CD4-positive, alpha-beta memory T cell (primary cell): ENCODE data around the gene MAP3K3. TPM values are rescaled to one million over a fixed set of nuclear protein-coding genes. Genes with fewer than 3 reads are reported as not detected.

ENCODE experiments used
- CTCF ChIA-PET: fragments of 350-600 bp; sonication (Branson Sonifier 250); formaldehyde crosslinking; loops from one replicate; lab custom pipeline; 2021; ENCODE audit warnings: inconsistent platforms; ENCODE audit not compliant: partially characterized antibody; lab: Charles Lee
- POLR2A ChIA-PET: fragments of 350-600 bp; sonication (Branson Sonifier 250); formaldehyde crosslinking; loops from one replicate; lab custom pipeline; 2021; ENCODE audit not compliant: partially characterized antibody; lab: Charles Lee
- DNase-seq, 5 donors: peaks; one replicate each; pipeline versions ENCODE4 v3.0.0 to v3.0.0-alpha.2; 2020 to 2022; ENCODE audit warnings: mixed read lengths in 1 of 5
- H3K27ac ChIP-seq: one replicate; pipeline ENCODE4 v1.7.0; 2013; ENCODE audit warnings: low read depth, low read length
- H3K27me3 ChIP-seq: 2 replicates; pipeline ENCODE4 v1.7.0; 2013; ENCODE audit warnings: mild to moderate bottlenecking, low read length, moderate library complexity; ENCODE audit not compliant: insufficient read depth
- H3K36me3 ChIP-seq: 2 replicates; pipeline ENCODE4 v1.7.0; 2013; ENCODE audit warnings: mild to moderate bottlenecking, low read length, moderate library complexity; ENCODE audit not compliant: insufficient read depth
- H3K4me1 ChIP-seq: 2 replicates; pipeline ENCODE4 v1.7.0; 2013; ENCODE audit warnings: mild to moderate bottlenecking, low read length, moderate library complexity; ENCODE audit not compliant: insufficient read depth
- H3K4me3 ChIP-seq, 2 donors: one replicate each; pipeline ENCODE4 v1.7.0; 2013; ENCODE audit warnings: low read length in 2 of 2, mild to moderate bottlenecking in 1 of 2
- H3K9me3 ChIP-seq, 2 donors: one replicate each; pipeline ENCODE4 v1.7.0; 2013; ENCODE audit warnings: low read length in 2 of 2, control low read depth in 1 of 2; ENCODE audit not compliant: control insufficient read depth in 1 of 2
- H3K27ac Mint-ChIP-seq, 7 donors: one replicate each; pipeline ENCODE4 v1.8.0; 2020 to 2021; ENCODE audit warnings: mixed read lengths in 7 of 7, mild to moderate bottlenecking in 6 of 7, inconsistent platforms in 3 of 7, moderate library complexity in 3 of 7
- H3K27me3 Mint-ChIP-seq, 2 donors: one replicate each; pipeline ENCODE4 v1.8.0; 2020 to 2021; ENCODE audit warnings: mixed read lengths in 2 of 2
- H3K36me3 Mint-ChIP-seq, 2 donors: one replicate each; pipeline ENCODE4 v1.8.0; 2020 to 2021; ENCODE audit warnings: mixed read lengths in 2 of 2, inconsistent platforms in 1 of 2, mild to moderate bottlenecking in 1 of 2
- H3K4me1 Mint-ChIP-seq, 4 donors: one replicate each; pipeline ENCODE4 v1.8.0; 2020 to 2021; ENCODE audit warnings: mixed read lengths in 4 of 4, mild to moderate bottlenecking in 1 of 4
- H3K4me3 Mint-ChIP-seq, 8 donors: one replicate each; pipeline ENCODE4 v1.8.0; 2020 to 2021; ENCODE audit warnings: mixed read lengths in 8 of 8, mild to moderate bottlenecking in 7 of 8, moderate library complexity in 6 of 8, inconsistent platforms in 3 of 8
- H3K9me3 Mint-ChIP-seq, 8 donors: one replicate each; pipeline ENCODE4 v1.8.0; 2020 to 2021; ENCODE audit warnings: mixed read lengths in 8 of 8, mild to moderate bottlenecking in 5 of 8, inconsistent platforms in 3 of 8, moderate library complexity in 1 of 8
- intact Hi-C: fragments of 100-400 bp; cut with micrococcal nuclease; formaldehyde crosslinking; loops from one replicate; pipeline ENCODE4 v1.15.1; 2023
- polyA plus RNA-seq, 2 donors: library from polyadenylated mRNA; unstranded; fragments of 300-500 nt; fragmentation: Illumina TruSeq; gene quantifications; one replicate each; pipeline ENCODE4 v1.2.3, GENCODE V29; 2021
- total RNA-seq, 2 experiments: library from RNA; stranded (reverse); gene quantifications; one replicate each; pipeline ENCODE4 v1.2.3, GENCODE V29; 2021

MAP3K3 gene
- total and polyA plus RNA-seq, 4 experiments from 2014 or later: 29.5 to 98.8 (median 74.7) TPM

GRCh38 chr17:63588797-63589196 is 33.4 kb upstream of the MAP3K3 start:
- intact Hi-C loops: no loop called here

GRCh38 chr17:63589646-63590045 is 32.6 kb upstream of the MAP3K3 start:
- Mint-ChIP-seq H3K4me1 (peaks cover 12 to 19% (median 12%) of the 10 kb centered on the region in 4 donors), H3K27me3 (no peaks in the 10 kb centered on the region), H3K27ac (peak overlapping the region in 2 of 7 donors; percentile 12 to 82), H3K4me3 (no peak overlapping the region), H3K36me3 (peaks cover 50 to 64% of the 10 kb centered on the region in 2 donors), H3K9me3 (no peaks in the 10 kb centered on the region)
- ChIA-PET CTCF (no interaction called here), POLR2A (no interaction called here)
- Histone ChIP-seq H3K4me3 (no peak overlapping the region), H3K4me1 (peaks cover 12% of the 10 kb centered on the region), H3K27ac (no peak overlapping the region), H3K36me3 (peaks cover 40% of the 10 kb centered on the region), H3K27me3 (no peaks in the 10 kb centered on the region), H3K9me3 (no peaks in the 10 kb centered on the region)
- DNase-seq: no peak
- intact Hi-C loops: no loop called here

More at GRCh38 chr17:63588797-63589196, 33.4 kb upstream of the MAP3K3 start:
- Mint-ChIP-seq H3K36me3 (peaks cover 52 to 68% of the 10 kb centered on the region in 2 donors), H3K4me1 (peaks cover 12 to 24% (median 17%) of the 10 kb centered on the region in 4 donors), H3K9me3 (no peaks in the 10 kb centered on the region), H3K4me3 (no peak overlapping the region), H3K27me3 (no peaks in the 10 kb centered on the region), H3K27ac (peak overlapping the region in 4 of 7 donors; percentile 29 to 66 (median 44))
- Histone ChIP-seq H3K27me3 (no peaks in the 10 kb centered on the region), H3K27ac (no peak overlapping the region), H3K4me3 (no peak overlapping the region), H3K36me3 (peaks cover 40% of the 10 kb centered on the region), H3K4me1 (peaks cover 13% of the 10 kb centered on the region), H3K9me3 (no peaks in the 10 kb centered on the region)
- ChIA-PET POLR2A (no interaction called here), CTCF (interaction anchor here (0.9 kb wide), 1 partner anchor 36 kb away, joined by 5 read pairs; no protein-coding TSS in a partner anchor)
- DNase-seq: no peak

DNA sequence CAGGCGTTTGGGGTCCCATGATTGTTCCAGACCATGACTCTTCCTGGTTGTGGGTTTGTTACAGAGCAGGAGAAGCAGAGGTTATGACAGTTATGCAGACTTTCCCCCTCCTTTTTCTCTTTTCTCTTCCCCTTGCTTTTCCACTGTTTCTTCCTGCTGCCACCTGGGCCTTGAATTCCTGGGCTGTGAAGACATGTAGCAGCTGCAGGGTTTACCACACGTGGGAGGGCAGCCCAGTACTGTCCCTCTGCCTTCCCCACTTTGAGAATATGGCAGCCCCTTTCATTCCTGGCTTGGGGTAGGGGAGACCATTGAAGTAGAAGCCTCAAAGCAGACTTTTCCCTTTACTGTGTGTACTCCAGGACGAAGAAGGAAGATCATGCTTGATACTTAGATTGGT is 29.4 kb upstream of the MAP3K3 start:
- Histone ChIP-seq H3K27ac (no peak overlapping the region), H3K9me3 (no peaks in the 10 kb centered on the region), H3K4me3 (no peak overlapping the region), H3K27me3 (no peaks in the 10 kb centered on the region), H3K4me1 (peaks cover 16% of the 10 kb centered on the region), H3K36me3 (peaks cover 34% of the 10 kb centered on the region)
- POLR2A ChIA-PET: interaction anchor here (1.1 to 1.6 kb wide), 2 partner anchors 18 to 29 kb away, joined by 4 read pairs; partner anchors contain the start of gene MAP3K3
- Mint-ChIP-seq H3K36me3 (peaks cover 36 to 53% of the 10 kb centered on the region in 2 donors), H3K27ac (peak overlapping the region in 4 of 7 donors; percentile 36 to 73 (median 62)), H3K9me3 (no peaks in the 10 kb centered on the region), H3K27me3 (no peaks in the 10 kb centered on the region), H3K4me1 (peaks cover 11 to 20% (median 16%) of the 10 kb centered on the region in 4 donors), H3K4me3 (no peak overlapping the region)
- intact Hi-C loops: no loop called here
- DNase-seq: no peak
- CTCF ChIA-PET: interaction anchor here (1.0 to 1.6 kb wide), 2 partner anchors 16 to 167 kb away, joined by 3 to 6 read pairs; no protein-coding TSS in a partner anchor

GRCh38 chr17:63595132-63595531 is 27.1 kb upstream of the MAP3K3 start:
- intact Hi-C loops: no loop called here
- no peaks in the 10 kb centered on the region for H3K9me3 ChIP-seq
- H3K4me3 ChIP-seq: no peak overlapping the region
- H3K4me1 ChIP-seq: peaks cover 36% of the 10 kb centered on the region
- Mint-ChIP-seq H3K27ac (peak overlapping the region in 5 of 7 donors; percentile 3 to 75 (median 46)), H3K27me3 (no peaks in the 10 kb centered on the region), H3K9me3 (no peaks in the 10 kb centered on the region), H3K36me3 (peaks cover 18 to 37% of the 10 kb centered on the region in 2 donors), H3K4me1 (peaks cover 22 to 39% (median 32%) of the 10 kb centered on the region in 4 donors), H3K4me3 (no peak overlapping the region)
- ChIA-PET POLR2A (no interaction called here), CTCF (no interaction called here)
- no peak overlapping the region for H3K27ac ChIP-seq
- peaks cover 16% of the 10 kb centered on the region for H3K36me3 ChIP-seq
- no peak for DNase-seq
- no peaks in the 10 kb centered on the region for H3K27me3 ChIP-seq

- peaks cover 32 to 54% (median 43%) of the 10 kb centered on the region in 4 donors for H3K4me1 Mint-ChIP-seq
Measured at GRCh38 chr17:63596856-63597586, 25.2 kb upstream of the MAP3K3 start.

GRCh38 chr17:63598281-63598680 is 23.9 kb upstream of the MAP3K3 start:
- Histone ChIP-seq H3K9me3 (no peaks in the 10 kb centered on the region), H3K4me3 (no peak overlapping the region), H3K27me3 (no peaks in the 10 kb centered on the region), H3K27ac (no peak overlapping the region), H3K36me3 (no peaks in the 10 kb centered on the region), H3K4me1 (peaks cover 55% of the 10 kb centered on the region)
- H3K4me1 Mint-ChIP-seq: peaks cover 34 to 57% (median 44%) of the 10 kb centered on the region in 4 donors
- no peaks in the 10 kb centered on the region for H3K9me3 Mint-ChIP-seq
- peak; percentile 39 to 54 (median 42) for DNase-seq
- peaks cover 0 to 20% of the 10 kb centered on the region in 2 donors for H3K36me3 Mint-ChIP-seq
- no peaks in the 10 kb centered on the region for H3K27me3 Mint-ChIP-seq
- peak overlapping the region in 7 of 8 donors; percentile 7 to 86 (median 65) for H3K4me3 Mint-ChIP-seq
- H3K27ac Mint-ChIP-seq: peak overlapping the region; percentile 75 to 95 (median 82)
- POLR2A ChIA-PET: interaction anchor here (1.8 to 2.3 kb wide), 2 partner anchors 10 to 13 kb away, joined by 9 to 14 read pairs; no protein-coding TSS in a partner anchor
- CTCF ChIA-PET: interaction anchor here (1.0 to 1.3 kb wide), 2 partner anchors 11 to 14 kb away, joined by 3 read pairs; no protein-coding TSS in a partner anchor
- intact Hi-C loops: no loop called here

More at GRCh38 chr17:63596856-63597586, 25.2 kb upstream of the MAP3K3 start:
- ChIA-PET CTCF (interaction anchor here (0.6 to 1.6 kb wide), 6 partner anchors 12 to 191 kb away, joined by 3 to 10 read pairs (median 4); no protein-coding TSS in a partner anchor), POLR2A (interaction anchor here (0.8 to 2.3 kb wide), 6 partner anchors 11 to 177 kb away, joined by 3 to 14 read pairs (median 4); partner anchors contain the start of gene MAP3K3)
- Mint-ChIP-seq H3K27ac (peak overlapping the region; percentile 25 to 90 (median 77)), H3K36me3 (peaks cover 4 to 26% of the 10 kb centered on the region in 2 donors), H3K9me3 (no peaks in the 10 kb centered on the region), H3K4me3 (peak overlapping the region in 6 of 8 donors; percentile 9 to 88 (median 55)), H3K27me3 (no peaks in the 10 kb centered on the region)
- H3K4me1 ChIP-seq: peaks cover 50% of the 10 kb centered on the region
- no peaks in the 10 kb centered on the region for H3K27me3 ChIP-seq
- H3K4me3 ChIP-seq: no peak overlapping the region
- H3K27ac ChIP-seq: no peak overlapping the region
- intact Hi-C loops: loop anchor here (1.0 kb wide), 1 partner anchor 13 kb away; no protein-coding TSS in a partner anchor
- H3K36me3 ChIP-seq: no peaks in the 10 kb centered on the region
- no peaks in the 10 kb centered on the region for H3K9me3 ChIP-seq
- peak in 4 of 5 donors; percentile 34 to 58 (median 34) for DNase-seq
